Measurements from ENCODE around the gene NF2. TPM values are rescaled to one million over a fixed set of nuclear protein-coding genes. Genes with fewer than 3 reads are reported as not detected.

Gene NF2
- total RNA-seq, 1 donor from 2014 or later, result 140 TPM

GRCh38 chr22:29727131-29727523, 123.7 kb downstream of the NF2 start:
- no peak for DNase-seq (ENCODE audit: low read depth)
- no peak overlapping the region for H3K4me3 ChIP-seq (ENCODE audit: low read depth, low read length)
- peak; percentile 41 for TF ChIP-seq CTCF (conservative IDR thresholded peaks at IDR 0.05; ENCODE audit: low read depth, low read length)

- TF ChIP-seq CTCF (conservative IDR thresholded peaks at IDR 0.05; ENCODE audit: low read depth, low read length), result no peak
- no peak overlapping the region for H3K4me3 ChIP-seq (ENCODE audit: low read depth, low read length)
- no peak for DNase-seq (ENCODE audit: low read depth)
Observed at GRCh38 chr22:29729161-29729560, 125.7 kb downstream of the NF2 start.

GRCh38 chr22:29731058-29731850, 127.8 kb downstream of the NF2 start:
- no peak for DNase-seq (ENCODE audit: low read depth)
- no peak overlapping the region for H3K4me3 ChIP-seq (ENCODE audit: low read depth, low read length)
- no peak for TF ChIP-seq CTCF (conservative IDR thresholded peaks at IDR 0.05; ENCODE audit: low read depth, low read length)

- no peak overlapping the region for H3K4me3 ChIP-seq (ENCODE audit: low read depth, low read length)
- no peak for TF ChIP-seq CTCF (conservative IDR thresholded peaks at IDR 0.05; ENCODE audit: low read depth, low read length)
- DNase-seq (ENCODE audit: low read depth), result no peak
Observed at GRCh38 chr22:29732883-29733282, 129.4 kb downstream of the NF2 start.

GRCh38 chr22:29733362-29734201, 130.1 kb downstream of the NF2 start:
- no peak for TF ChIP-seq CTCF (conservative IDR thresholded peaks at IDR 0.05; ENCODE audit: low read depth, low read length)
- DNase-seq (ENCODE audit: low read depth), result no peak
- H3K4me3 ChIP-seq (ENCODE audit: low read depth, low read length), result no peak overlapping the region

GRCh38 chr22:29734406-29734805, 131.0 kb downstream of the NF2 start:
- no peak overlapping the region for H3K4me3 ChIP-seq (ENCODE audit: low read depth, low read length)
- no peak for DNase-seq (ENCODE audit: low read depth)
- no peak for TF ChIP-seq CTCF (conservative IDR thresholded peaks at IDR 0.05; ENCODE audit: low read depth, low read length)
